IPS-18c (cell line): ENCODE data around the gene FIBIN.

Source experiments
- H3K4me3 ChIP-seq: 2 replicates; pipeline ENCODE4 v1.7.0; 2013; ENCODE audit warnings: low read depth, mild to moderate bottlenecking, low read length, moderate library complexity; ENCODE audit not compliant: insufficient read depth
- H3K9me3 ChIP-seq: one replicate; pipeline ENCODE4 v1.6.1; 2013; ENCODE audit warnings: mild to moderate bottlenecking, low read length, moderate library complexity; ENCODE audit not compliant: control insufficient read depth, insufficient read depth

The FIBIN gene

GRCh38 chr11:27041141-27041899 lies 47.4 kb downstream of the FIBIN start:
- Histone ChIP-seq H3K9me3 (no peaks in the 10 kb centered on the region), H3K4me3 (no peak overlapping the region)
